HG03575 (cell line): Measurements from ENCODE around the gene ASAP2.

Experiments used
- ATAC-seq: cut with Tn5 transposase; IDR thresholded peaks from one replicate; pipeline ENCODE4 v1.9.1; 2021; ENCODE audit not compliant: unreplicated experiment, insufficient number of reproducible peaks, low FRiP score; ENCODE audit errors: extremely low read depth

ASAP2 gene

GRCh38 chr2:9178904-9179571 is 27.6 kb upstream of the ASAP2 start:
- ATAC-seq: no peak

GRCh38 chr2:9179572-9180201 is 26.9 kb upstream of the ASAP2 start:
- ATAC-seq: no peak

GRCh38 chr2:9184361-9184760 is 22.3 kb upstream of the ASAP2 start:
- ATAC-seq: no peak

- ATAC-seq: no peak
Measured at GRCh38 chr2:9187620-9188214, 18.9 kb upstream of the ASAP2 start.

- ATAC-seq: no peak
Measured at GRCh38 chr2:9188823-9189222, 17.8 kb upstream of the ASAP2 start.

- ATAC-seq: no peak
Measured at GRCh38 chr2:9189901-9190300, 16.7 kb upstream of the ASAP2 start.

- ATAC-seq: no peak
Measured at GRCh38 chr2:9191041-9191481, 15.6 kb upstream of the ASAP2 start.

GRCh38 chr2:9192712-9193111 is 13.9 kb upstream of the ASAP2 start:
- ATAC-seq: no peak

- ATAC-seq: no peak
Measured at GRCh38 chr2:9194352-9194751, 12.3 kb upstream of the ASAP2 start.

- ATAC-seq: no peak
Measured at GRCh38 chr2:9196637-9197036, 10.0 kb upstream of the ASAP2 start.

GRCh38 chr2:9197916-9198315 is 8.7 kb upstream of the ASAP2 start:
- no peak for ATAC-seq

- no peak for ATAC-seq
Measured at GRCh38 chr2:9199716-9200632, 6.6 kb upstream of the ASAP2 start.

GRCh38 chr2:9200633-9201015 is 6.0 kb upstream of the ASAP2 start:
- no peak for ATAC-seq

- ATAC-seq: no peak
Measured at GRCh38 chr2:9201185-9201891, 5.3 kb upstream of the ASAP2 start.

GRCh38 chr2:9203006-9203405 is 3.6 kb upstream of the ASAP2 start:
- no peak for ATAC-seq

GRCh38 chr2:9203876-9204275 is 2.7 kb upstream of the ASAP2 start:
- ATAC-seq: no peak

GRCh38 chr2:9204939-9205338 is 1.7 kb upstream of the ASAP2 start:
- ATAC-seq: no peak

GRCh38 chr2:9205486-9205885 is 1.1 kb upstream of the ASAP2 start:
- no peak for ATAC-seq
